Right renal pelvis (tissue), 4 donors: ENCODE results near the gene KCTD13. TPM values are rescaled to one million over a fixed set of nuclear protein-coding genes. Genes with fewer than 3 reads are reported as not detected.

Experiments used
- DNase-seq, 4 donors: peaks; one replicate each; pipeline ENCODE4 v3.0.0-alpha.2; 2013; ENCODE audit warnings: low read depth in 4 of 4, low spot score in 3 of 4, missing footprints in 1 of 4
- polyA plus RNA-seq, 4 donors: library from polyadenylated mRNA; unstranded; fragments of 120-200 nt; gene quantifications; one replicate each; pipeline ENCODE4 v1.2.1, GENCODE V29; 2013; ENCODE audit not compliant: insufficient read length in 4 of 4

Gene KCTD13
- polyA plus RNA-seq, 4 donors, result 12.5 to 18.4 (median 16.4) TPM

DNA sequence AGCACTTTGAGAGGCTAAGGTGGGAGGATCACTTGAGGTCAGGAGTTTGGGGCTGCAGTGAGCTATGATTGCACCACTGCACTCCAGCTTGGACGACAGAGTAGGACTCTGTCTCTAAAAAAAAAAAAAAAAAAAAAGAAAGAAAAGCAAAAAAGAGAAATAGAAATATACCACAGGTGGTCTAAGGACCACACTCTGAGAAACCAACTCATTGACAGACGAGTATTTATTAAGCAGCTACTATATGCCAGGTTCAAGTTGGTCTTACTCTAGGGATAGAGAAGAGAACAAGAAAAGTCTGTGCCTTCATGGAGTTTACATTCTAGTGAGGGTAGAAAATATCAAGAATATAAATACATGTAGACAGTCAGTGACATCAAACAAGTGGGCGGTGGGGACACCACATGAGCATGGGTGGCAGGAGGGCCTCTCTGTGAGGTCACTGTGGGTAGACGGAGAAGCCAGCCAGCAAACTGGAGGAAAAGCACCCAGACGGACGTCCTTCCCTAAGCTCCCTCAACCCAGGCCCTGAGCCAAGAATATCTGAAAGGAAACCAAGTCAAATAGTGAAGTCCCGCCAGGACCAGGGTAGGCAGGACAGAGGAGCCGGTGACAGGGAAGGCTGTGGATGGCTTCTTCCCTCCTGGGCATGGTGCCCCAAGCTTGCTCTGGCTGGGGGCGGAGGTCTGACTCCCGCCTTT, 67.7 kb downstream of the KCTD13 start:
- no peak for DNase-seq

DNA sequence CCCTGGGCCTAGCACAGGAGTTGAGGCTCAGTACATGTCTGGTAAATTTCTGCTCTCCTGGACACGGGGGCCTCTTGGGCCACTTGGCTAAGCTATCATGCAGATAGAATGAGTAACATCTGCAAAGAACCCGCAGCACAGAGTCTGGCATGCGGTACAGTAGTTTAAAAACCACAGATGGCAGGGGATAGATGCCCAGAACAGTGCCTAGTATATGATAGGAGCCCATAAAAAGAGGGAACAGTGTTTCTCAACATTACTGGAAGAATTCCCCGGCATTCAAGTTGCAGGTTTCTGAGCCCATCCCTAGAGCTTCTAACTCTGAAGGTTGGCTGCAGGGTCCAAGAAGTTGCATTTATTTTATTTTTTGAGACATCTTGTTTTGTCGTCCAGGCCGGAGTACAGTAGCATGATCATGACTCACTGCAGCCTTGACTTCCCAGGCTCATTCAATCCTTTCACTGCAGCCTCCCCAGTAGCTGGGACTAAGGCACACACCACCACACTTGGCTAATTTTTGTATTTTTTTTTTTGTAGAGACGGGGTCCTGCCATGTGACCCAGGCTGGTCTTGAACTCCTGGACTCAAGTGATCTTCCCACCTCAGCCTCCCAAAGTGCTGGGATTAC, 68.8 kb downstream of the KCTD13 start:
- no peak for DNase-seq

Other genes starting within 250 kb of the KCTD13 start
- gene QPRT, start 247.0 kb downstream of the KCTD13 start, polyA plus RNA-seq, result 100 to 1,000 TPM; 141 to 195 (median 149) TPM
- under 1 TPM; 0.19 to 0.28 (median 0.22) TPM for gene C16orf54, start 180.2 kb downstream of the KCTD13 start, polyA plus RNA-seq
- under 1 TPM in 1 of 4 donors, not detected in 3; 0.01 TPM for gene ZG16, start 148.0 kb downstream of the KCTD13 start, polyA plus RNA-seq
- 10 to 100 TPM; 65.2 to 77.7 (median 67.6) TPM for gene KIF22, start 135.5 kb downstream of the KCTD13 start, polyA plus RNA-seq
- 100 to 1,000 TPM; 273 to 344 (median 293) TPM for gene MAZ, start 119.7 kb downstream of the KCTD13 start, polyA plus RNA-seq
- gene PRRT2, start 114.0 kb downstream of the KCTD13 start, polyA plus RNA-seq, result 10 to 100 TPM; 14.7 to 21.0 (median 17.1) TPM
- gene PAGR1, start 110.1 kb downstream of the KCTD13 start, polyA plus RNA-seq, result 10 to 100 TPM; 33.9 to 46.9 (median 35.9) TPM
- 10 to 100 TPM; 17.7 to 23.6 (median 21.5) TPM for gene MVP, start 105.8 kb downstream of the KCTD13 start, polyA plus RNA-seq
- 100 to 1,000 TPM; 104 to 133 (median 112) TPM for gene CDIPT, start 63.0 kb downstream of the KCTD13 start, polyA plus RNA-seq
- 10 to 100 TPM; 11.3 to 13.7 (median 12.4) TPM for gene SEZ6L2, start 26.7 kb downstream of the KCTD13 start, polyA plus RNA-seq
- 1 to 10 TPM in 1 of 4 donors, under 1 TPM in 3; 0.60 to 1.2 (median 0.82) TPM for gene ASPHD1, start 25.7 kb downstream of the KCTD13 start, polyA plus RNA-seq
- gene TMEM219, start 35.9 kb upstream of the KCTD13 start, polyA plus RNA-seq, result 100 to 1,000 TPM; 115 to 126 (median 116) TPM
- gene TAOK2, start 47.6 kb upstream of the KCTD13 start, polyA plus RNA-seq, result 10 to 100 TPM; 41.9 to 52.5 (median 43.5) TPM
- 10 to 100 TPM; 15.2 to 22.5 (median 16.6) TPM for gene HIRIP3, start 69.4 kb upstream of the KCTD13 start, polyA plus RNA-seq
- gene INO80E, start 70.0 kb upstream of the KCTD13 start, polyA plus RNA-seq, result 10 to 100 TPM; 43.5 to 56.0 (median 48.6) TPM
- 1 to 10 TPM; 2.1 to 2.7 (median 2.5) TPM for gene DOC2A, start 84.8 kb upstream of the KCTD13 start, polyA plus RNA-seq
- gene C16orf92, start 97.0 kb upstream of the KCTD13 start, polyA plus RNA-seq, result not detected
- gene TLCD3B, start 105.0 kb upstream of the KCTD13 start, polyA plus RNA-seq, result 1 to 10 TPM in 1 of 4 donors, under 1 TPM in 3; 0.58 to 1.4 (median 0.81) TPM
- 100 to 1,000 TPM; 478 to 641 (median 500) TPM for gene ALDOA, start 139.5 kb upstream of the KCTD13 start, polyA plus RNA-seq
- gene PPP4C, start 149.8 kb upstream of the KCTD13 start, polyA plus RNA-seq, result 100 to 1,000 TPM in 1 of 4 donors, 10 to 100 TPM in 3; 82.0 to 120 (median 90.5) TPM
- 1 to 10 TPM; 1.1 to 2.0 (median 1.2) TPM for gene TBX6, start 165.7 kb upstream of the KCTD13 start, polyA plus RNA-seq
- 10 to 100 TPM; 56.7 to 78.4 (median 60.1) TPM for gene YPEL3, start 170.0 kb upstream of the KCTD13 start, polyA plus RNA-seq
- 10 to 100 TPM in 2 of 4 donors, 1 to 10 TPM in 2; 8.9 to 14.8 (median 12.2) TPM for gene GDPD3, start 187.3 kb upstream of the KCTD13 start, polyA plus RNA-seq
- 10 to 100 TPM; 85.7 to 98.8 (median 92.2) TPM for gene MAPK3, start 197.0 kb upstream of the KCTD13 start, polyA plus RNA-seq